A673 (cell line): ENCODE results near the gene LAPTM4A. TPM values are rescaled to one million over a fixed set of nuclear protein-coding genes. Genes with fewer than 3 reads are reported as not detected.

Experiments
- BruUV-seq: library from RNA; stranded (reverse); fragments of 400-500 nt; replicated peaks from 2 replicates; lab custom pipeline; 2021; lab: Mats Ljungman, UMichigan
- CTCF ChIA-PET: fragments of 300-600 bp; sonication (Branson Sonifier 250); formaldehyde crosslinking; loops from one replicate; lab custom pipeline; 2022; ENCODE audit warnings: antibody characterized with exemption; lab: Charles Lee
- POLR2A ChIA-PET: fragments of 300-600 bp; sonication (Branson Sonifier 250); formaldehyde crosslinking; loops from one replicate; lab custom pipeline; 2022; ENCODE audit warnings: antibody characterized with exemption; ENCODE audit not compliant: low non-redundant PET; lab: Charles Lee
- DNase-seq: peaks from one replicate; pipeline ENCODE4 v3.0.0-alpha.2; 2015; ENCODE audit warnings: low spot score
- H3K27ac ChIP-seq: fragments of 200-600 bp; sonication (generic); 2 replicates; pipeline ENCODE4 v1.5.1; 2016; ENCODE audit warnings: mixed run types, low read depth, mild to moderate bottlenecking, mixed read lengths, antibody characterized with exemption, low read length; ENCODE audit not compliant: poor library complexity, severe bottlenecking
- H3K27me3 ChIP-seq: fragments of 200-600 bp; sonication (generic); replicated peaks from 2 replicates; pipeline ENCODE4 v1.6.1; 2017; ENCODE audit warnings: mixed run types, low read depth, mild to moderate bottlenecking, mixed read lengths, antibody characterized with exemption, low read length; ENCODE audit not compliant: insufficient read depth, poor library complexity
- H3K36me3 ChIP-seq: fragments of 200-600 bp; sonication (generic); 2 replicates; pipeline ENCODE4 v1.6.1; 2016; ENCODE audit warnings: mixed run types, mild to moderate bottlenecking, mixed read lengths, antibody characterized with exemption, low read length; ENCODE audit not compliant: insufficient read depth, poor library complexity, severe bottlenecking
- H3K4me1 ChIP-seq: fragments of 200-600 bp; sonication (generic); 2 replicates; pipeline ENCODE4 v1.6.1; 2017; ENCODE audit warnings: mixed run types, mild to moderate bottlenecking, mixed read lengths, antibody characterized with exemption, low read length; ENCODE audit not compliant: insufficient read depth, poor library complexity, severe bottlenecking
- H3K4me3 ChIP-seq: fragments of 200-600 bp; sonication (generic); 2 replicates; pipeline ENCODE4 v1.5.1; 2016; ENCODE audit warnings: low read depth, mixed run types, mild to moderate bottlenecking, mixed read lengths, low read length; ENCODE audit not compliant: poor library complexity, severe bottlenecking
- H3K9me3 ChIP-seq: fragments of 200-600 bp; sonication (generic); 2 replicates; pipeline ENCODE4 v1.6.1; 2016; ENCODE audit warnings: mixed run types, low read depth, mild to moderate bottlenecking, mixed read lengths, antibody characterized with exemption, low read length; ENCODE audit not compliant: poor library complexity, severe bottlenecking
- EZH2 ChIP-seq: fragments of 200-600 bp; sonication (generic); IDR thresholded peaks from 2 replicates; pipeline ENCODE4 v1.6.1; 2017; ENCODE audit warnings: borderline replicate concordance, low read depth, mild to moderate bottlenecking, mixed read lengths, antibody characterized with exemption, low read length; ENCODE audit not compliant: poor library complexity, severe bottlenecking
- intact Hi-C: fragments of 100-400 bp; cut with micrococcal nuclease; formaldehyde crosslinking; loops from one replicate; pipeline ENCODE4 v1.10.0; 2022; ENCODE audit not compliant: unreplicated experiment
- total RNA-seq: library from RNA; stranded (reverse); gene quantifications from 2 replicates; pipeline ENCODE4 v1.2.3, GENCODE V29; 2021
- TF ChIP-seq, protein P1 (sequence below): fragments of 300-800, 200-600 bp; sonication (generic); conservative IDR thresholded peaks from 2 replicates; pipeline ENCODE4 v1.5.1; 2017; ENCODE audit warnings: low read depth, mild to moderate bottlenecking, antibody characterized with exemption, low read length, moderate library complexity, mixed read lengths

The LAPTM4A gene
- total RNA-seq, 1 experiment from 2014 or later: 158 TPM

DNA sequence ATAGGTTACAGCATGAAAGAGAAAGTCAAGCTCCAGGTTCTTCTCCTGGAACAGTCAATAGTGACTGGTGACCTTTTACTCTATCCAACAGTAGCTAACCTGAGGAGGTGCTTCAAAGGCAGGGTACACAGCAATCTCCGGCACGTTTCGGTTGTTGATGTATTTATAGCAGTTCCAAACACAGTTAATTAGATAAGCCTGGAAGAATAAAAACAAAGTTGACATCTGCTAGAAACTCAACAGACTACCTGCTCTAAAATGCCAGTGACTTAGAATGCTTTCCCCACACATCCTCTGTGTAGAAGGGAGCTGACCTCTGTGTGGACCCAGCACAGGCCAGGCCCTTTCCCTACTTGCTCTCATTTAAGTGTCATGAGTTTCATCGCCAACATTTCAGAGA lies 17.2 kb downstream of the LAPTM4A start:
- ChIA-PET POLR2A (no interaction called here), CTCF (interaction anchor here (1.4 kb wide), 1 partner anchor 19 kb away, joined by 3 read pairs; no protein-coding TSS in a partner anchor)

DNA sequence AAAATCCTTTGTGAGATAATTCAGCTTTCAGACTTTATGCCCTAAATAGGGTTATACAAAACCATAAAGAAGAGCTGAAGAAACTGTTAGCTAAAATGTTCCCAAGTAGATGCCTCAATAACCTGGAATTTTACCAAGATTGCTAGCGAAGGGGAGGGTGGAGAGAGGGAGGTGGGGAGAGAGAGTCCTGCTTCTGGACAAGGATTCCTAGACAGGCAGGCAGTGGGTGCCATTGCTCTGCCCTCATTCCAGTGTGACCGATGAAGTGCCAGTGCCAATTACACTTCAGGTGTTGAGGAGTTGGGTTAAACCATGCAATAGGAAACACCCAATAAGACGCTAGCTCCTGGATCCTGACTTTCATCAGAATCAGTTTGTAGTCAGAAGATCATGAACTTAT lies 18.1 kb downstream of the LAPTM4A start:
- POLR2A ChIA-PET: no interaction called here

More for the DNA sequence above, 17.2 kb downstream of the LAPTM4A start:
- no peak for DNase-seq
- H3K27ac ChIP-seq: no peak overlapping the region
- H3K27me3 ChIP-seq: no peaks in the 10 kb centered on the region
- H3K4me3 ChIP-seq: no peak overlapping the region
- peaks cover 9% of the 10 kb centered on the region for H3K9me3 ChIP-seq
- no peaks in the 10 kb centered on the region for H3K4me1 ChIP-seq
- peaks cover 99% of the 10 kb centered on the region for H3K36me3 ChIP-seq
- TF ChIP-seq, protein P1, sequence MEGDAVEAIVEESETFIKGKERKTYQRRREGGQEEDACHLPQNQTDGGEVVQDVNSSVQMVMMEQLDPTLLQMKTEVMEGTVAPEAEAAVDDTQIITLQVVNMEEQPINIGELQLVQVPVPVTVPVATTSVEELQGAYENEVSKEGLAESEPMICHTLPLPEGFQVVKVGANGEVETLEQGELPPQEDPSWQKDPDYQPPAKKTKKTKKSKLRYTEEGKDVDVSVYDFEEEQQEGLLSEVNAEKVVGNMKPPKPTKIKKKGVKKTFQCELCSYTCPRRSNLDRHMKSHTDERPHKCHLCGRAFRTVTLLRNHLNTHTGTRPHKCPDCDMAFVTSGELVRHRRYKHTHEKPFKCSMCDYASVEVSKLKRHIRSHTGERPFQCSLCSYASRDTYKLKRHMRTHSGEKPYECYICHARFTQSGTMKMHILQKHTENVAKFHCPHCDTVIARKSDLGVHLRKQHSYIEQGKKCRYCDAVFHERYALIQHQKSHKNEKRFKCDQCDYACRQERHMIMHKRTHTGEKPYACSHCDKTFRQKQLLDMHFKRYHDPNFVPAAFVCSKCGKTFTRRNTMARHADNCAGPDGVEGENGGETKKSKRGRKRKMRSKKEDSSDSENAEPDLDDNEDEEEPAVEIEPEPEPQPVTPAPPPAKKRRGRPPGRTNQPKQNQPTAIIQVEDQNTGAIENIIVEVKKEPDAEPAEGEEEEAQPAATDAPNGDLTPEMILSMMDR: no peak
- TF ChIP-seq EZH2: no peak
- BruUV-seq: no TSS peak
- intact Hi-C loops: no loop called here

DNA sequence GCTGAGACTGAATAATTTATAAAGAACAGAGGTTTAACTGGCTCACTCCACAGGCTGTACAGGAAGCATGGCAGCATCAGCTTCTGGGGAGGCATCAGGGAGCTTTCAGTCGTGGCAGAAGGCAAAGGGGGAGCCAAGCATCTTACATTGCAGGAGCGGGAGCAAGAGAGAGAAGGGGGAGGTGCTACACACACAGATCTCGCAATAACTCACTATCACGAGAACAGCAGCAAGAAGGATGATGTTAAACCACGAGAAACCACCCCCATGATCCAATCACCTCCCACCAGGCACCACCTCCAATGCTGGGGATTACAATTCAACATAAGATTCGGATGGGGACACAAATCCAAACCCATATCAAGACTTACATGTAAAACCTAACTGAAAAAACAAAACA lies 21.2 kb downstream of the LAPTM4A start:
- BruUV-seq: no TSS peak
- Histone ChIP-seq H3K27ac (no peak overlapping the region), H3K4me1 (peaks cover 6% of the 10 kb centered on the region), H3K27me3 (no peaks in the 10 kb centered on the region), H3K36me3 (peaks cover 76% of the 10 kb centered on the region), H3K4me3 (no peak overlapping the region), H3K9me3 (peaks cover 12% of the 10 kb centered on the region)
- TF ChIP-seq, protein P1: no peak
- no peak for TF ChIP-seq EZH2
- DNase-seq: no peak
- intact Hi-C loops: no loop called here
- POLR2A ChIA-PET: interaction anchor here (0.7 kb wide), 1 partner anchor 602 kb away, joined by 11 read pairs; no protein-coding TSS in a partner anchor
- CTCF ChIA-PET: no interaction called here

More for the DNA sequence above, 18.1 kb downstream of the LAPTM4A start:
- Histone ChIP-seq H3K27ac (no peak overlapping the region), H3K27me3 (no peaks in the 10 kb centered on the region), H3K4me1 (no peaks in the 10 kb centered on the region), H3K36me3 (peaks cover 99% of the 10 kb centered on the region), H3K4me3 (no peak overlapping the region), H3K9me3 (peaks cover 12% of the 10 kb centered on the region)
- intact Hi-C loops: no loop called here
- TF ChIP-seq EZH2: no peak
- DNase-seq: no peak
- no TSS peak for BruUV-seq
- CTCF ChIA-PET: interaction anchor here (1.4 kb wide), 1 partner anchor 18 kb away, joined by 3 read pairs; no protein-coding TSS in a partner anchor

DNA sequence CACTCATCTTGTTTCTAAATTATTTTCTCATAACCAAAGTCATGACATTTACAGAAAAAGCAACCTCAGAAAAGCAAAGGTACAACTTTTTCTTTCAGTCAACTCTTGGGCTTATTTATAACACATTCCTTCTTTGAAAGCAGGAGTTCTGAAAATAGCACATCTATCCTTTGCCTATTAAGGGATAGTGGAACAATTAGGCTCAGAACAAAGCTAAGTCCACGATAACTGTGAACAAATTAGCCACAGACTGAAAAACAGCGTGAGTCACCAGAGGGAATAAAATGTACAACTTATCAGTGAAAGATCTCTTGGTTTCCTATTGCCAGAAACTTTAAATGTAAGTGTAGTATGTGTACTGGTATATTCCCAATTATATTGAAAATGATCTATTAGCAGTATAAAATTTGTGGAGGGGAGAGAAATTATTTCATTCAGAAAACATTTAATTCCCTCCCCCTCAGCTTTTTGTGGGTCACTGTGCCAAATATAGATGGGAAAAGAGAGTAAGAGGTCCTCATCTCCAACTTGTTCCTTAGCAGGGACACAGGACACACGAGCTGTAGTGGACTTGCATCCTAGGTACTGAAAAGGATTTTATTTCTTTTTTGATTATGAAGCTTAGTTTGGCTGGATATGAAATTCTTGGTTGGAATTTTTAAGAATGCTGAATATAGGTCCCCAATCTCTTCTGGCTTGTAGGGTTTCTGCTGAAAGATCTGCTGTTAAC lies 23.6 kb downstream of the LAPTM4A start:
- POLR2A ChIA-PET: no interaction called here
- TF ChIP-seq, protein P1: no peak
- H3K27ac ChIP-seq: no peak overlapping the region
- intact Hi-C loops: no loop called here
- no peaks in the 10 kb centered on the region for H3K27me3 ChIP-seq
- DNase-seq: no peak
- BruUV-seq: no TSS peak
- CTCF ChIA-PET: interaction anchor here (0.6 kb wide), 1 partner anchor 12 kb away, joined by 4 read pairs; no protein-coding TSS in a partner anchor
- peaks cover 9% of the 10 kb centered on the region for H3K4me1 ChIP-seq
- peaks cover 12% of the 10 kb centered on the region for H3K9me3 ChIP-seq
- H3K36me3 ChIP-seq: peaks cover 52% of the 10 kb centered on the region
- H3K4me3 ChIP-seq: no peak overlapping the region
